AG04449 (cell line): Measurements from ENCODE around the gene CDC25B.
"Not testable (repeated sequence)": the region's sequence is repeated elsewhere in the genome, so short reads cannot be mapped to it uniquely, and the experiment has no call there.

Experiments used
- CTCF ChIA-PET: fragments of 350-600 bp; formaldehyde crosslinking; extraction: SDS; loops from one replicate; lab custom pipeline; 2021; ENCODE audit warnings: antibody characterized with exemption; lab: Yijun Ruan, JAX
- POLR2A ChIA-PET: fragments of 400-600, 350-600 bp; formaldehyde crosslinking; extraction: SDS; loops from one replicate; lab custom pipeline; 2020; ENCODE audit warnings: antibody characterized with exemption, inconsistent platforms; lab: Yijun Ruan, JAX
- DNase-seq: peaks from one replicate; pipeline ENCODE4 v3.0.0-alpha.2; 2010; ENCODE audit warnings: low read depth, low spot score
- H3K4me3 ChIP-seq: 2 replicates; pipeline ENCODE4 v1.5.1; 2011; ENCODE audit warnings: low read depth, mild to moderate bottlenecking, control low read depth, low read length
- CTCF ChIP-seq: IDR thresholded peaks from one replicate; pipeline ENCODE4 v1.5.1; 2011; ENCODE audit warnings: mild to moderate bottlenecking, moderate library complexity, low read length, control low read depth, inconsistent platforms; ENCODE audit not compliant: insufficient read depth; ENCODE audit errors: missing control alignments

The CDC25B gene

GRCh38 chr20:3839328-3839727, 43.2 kb downstream of the CDC25B start:
- no peak for TF ChIP-seq CTCF
- CTCF ChIA-PET, result interaction anchor here (1.2 kb wide), 1 partner anchor 21 kb away, joined by 5 read pairs; no protein-coding TSS in a partner anchor
- H3K4me3 ChIP-seq, result no peak overlapping the region
- no peak for DNase-seq
- POLR2A ChIA-PET, result no interaction called here

- CTCF ChIA-PET, result interaction anchor here (1.2 kb wide), 2 partner anchors 14 to 22 kb away, joined by 3 to 5 read pairs; no protein-coding TSS in a partner anchor
- H3K4me3 ChIP-seq, DNase-seq, POLR2A ChIA-PET: not testable (repeated sequence)
Observed at GRCh38 chr20:3840201-3840600, 44.1 kb downstream of the CDC25B start.

GRCh38 chr20:3842348-3842930, 46.3 kb downstream of the CDC25B start:
- H3K4me3 ChIP-seq, result no peak overlapping the region
- DNase-seq, result no peak
- POLR2A ChIA-PET, result no interaction called here
- TF ChIP-seq CTCF, result no peak
- CTCF ChIA-PET, result interaction anchor here (0.6 to 3.9 kb wide), 5 partner anchors 11 to 90 kb away, joined by 3 to 20 read pairs (median 3); partner anchors contain the start of genes CENPB and SPEF1

GRCh38 chr20:3843490-3843889, 47.4 kb downstream of the CDC25B start:
- H3K4me3 ChIP-seq, result no peak overlapping the region
- TF ChIP-seq CTCF, result no peak
- POLR2A ChIA-PET, result interaction anchor here (1.4 kb wide), 1 partner anchor 24 kb away, joined by 4 read pairs; no protein-coding TSS in a partner anchor
- CTCF ChIA-PET, result interaction anchor here (0.6 to 3.9 kb wide), 10 partner anchors 8 to 162 kb away, joined by 3 to 20 read pairs (median 3); partner anchors contain the start of genes CENPB and SPEF1
- no peak for DNase-seq

GRCh38 chr20:3843990-3844619, 48.0 kb downstream of the CDC25B start:
- ChIA-PET CTCF (interaction anchor here (1.1 to 3.9 kb wide), 8 partner anchors 7 to 117 kb away, joined by 3 to 20 read pairs (median 4); partner anchors contain the start of genes AP5S1, CENPB and SPEF1), POLR2A (interaction anchor here (1.4 kb wide), 1 partner anchor 23 kb away, joined by 4 read pairs; no protein-coding TSS in a partner anchor)
- not testable (repeated sequence) for H3K4me3 ChIP-seq, DNase-seq

- CTCF ChIA-PET, result interaction anchor here (1.3 kb wide), 1 partner anchor 28 kb away, joined by 6 read pairs; no protein-coding TSS in a partner anchor
- no peak for TF ChIP-seq CTCF
- no peak for DNase-seq
- POLR2A ChIA-PET, result no interaction called here
- H3K4me3 ChIP-seq, result peak overlapping the region; percentile 88
Observed at GRCh38 chr20:3846378-3846739, 50.2 kb downstream of the CDC25B start.
